HG03342 (cell line): ENCODE results near the gene MAP7D3.
A peak's percentile ranks its signal among the peaks of the same experiment; 100 is the strongest.
"Not testable (repeated sequence)": the region's sequence is repeated elsewhere in the genome, so short reads cannot be mapped to it uniquely, and the experiment has no call there.

Source experiments
- ATAC-seq: cut with Tn5 transposase; IDR thresholded peaks from one replicate; pipeline ENCODE4 v1.9.1; 2021; ENCODE audit warnings: mild to moderate bottlenecking, moderate library complexity; ENCODE audit not compliant: unreplicated experiment

The MAP7D3 gene

DNA sequence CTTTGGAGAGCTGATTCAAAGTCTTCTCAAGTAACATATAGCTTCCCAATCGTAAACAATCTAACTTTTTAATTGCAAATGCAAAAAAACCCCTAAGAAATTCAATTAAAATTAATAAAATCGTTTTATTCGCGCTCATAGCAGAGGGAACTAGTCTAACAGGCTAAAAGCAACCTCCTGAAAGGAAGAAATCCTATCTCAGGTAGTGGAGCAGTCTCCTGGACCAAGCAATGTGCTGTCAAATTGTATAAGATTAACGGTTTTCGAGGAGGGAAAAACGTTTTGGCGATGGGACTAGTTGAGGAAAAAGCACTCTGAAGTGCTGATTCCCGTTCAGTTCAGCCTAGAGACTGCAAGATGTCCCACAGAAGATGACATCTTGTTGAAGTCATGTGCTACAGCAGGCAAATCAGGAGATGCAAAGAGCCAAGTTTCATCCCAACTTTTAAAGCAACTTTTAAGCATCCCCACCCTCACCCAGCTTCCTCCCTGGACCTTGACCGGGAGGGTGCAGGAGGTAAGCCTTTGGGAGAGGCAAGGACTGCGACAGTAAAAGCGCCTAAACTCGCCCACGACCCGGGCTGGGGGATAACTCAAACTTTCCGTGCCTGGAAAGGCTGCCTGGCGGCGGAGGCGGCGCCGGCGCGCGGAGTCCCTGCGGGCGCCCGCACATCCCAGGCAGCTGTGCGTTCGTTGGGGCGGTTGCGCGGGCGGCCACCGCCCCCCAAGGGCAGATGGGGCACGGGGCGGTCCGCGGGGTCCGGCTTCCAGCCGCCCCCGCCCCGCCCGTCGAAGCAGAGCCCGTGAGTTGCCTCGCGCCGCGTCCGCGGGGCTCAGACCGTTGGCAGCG is 784 bp downstream of the MAP7D3 start:
- ATAC-seq = peak; percentile 25

- no peak for ATAC-seq
These were observed 5.0 kb downstream of the MAP7D3 start for GRCh38 chrX:136246201-136246600.

DNA sequence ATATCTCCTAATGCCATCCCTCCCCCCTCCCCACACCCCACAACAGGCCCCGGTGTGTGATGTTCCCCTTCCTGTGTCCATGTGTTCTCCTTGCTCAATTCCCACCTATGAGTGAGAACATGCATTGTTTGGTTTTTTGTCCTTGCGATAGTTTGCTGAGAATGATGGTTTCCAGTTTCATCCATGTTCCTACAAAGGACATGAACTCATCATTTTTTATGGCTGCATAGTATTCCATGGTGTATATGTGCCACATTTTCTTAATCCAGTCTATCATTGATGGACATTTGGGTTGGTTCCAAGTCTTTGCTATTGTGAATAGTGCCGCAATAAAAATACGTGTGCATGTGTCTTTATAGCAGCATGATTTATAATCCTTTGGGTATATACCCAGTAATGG is 13.4 kb downstream of the MAP7D3 start:
- ATAC-seq = not testable (repeated sequence)

DNA sequence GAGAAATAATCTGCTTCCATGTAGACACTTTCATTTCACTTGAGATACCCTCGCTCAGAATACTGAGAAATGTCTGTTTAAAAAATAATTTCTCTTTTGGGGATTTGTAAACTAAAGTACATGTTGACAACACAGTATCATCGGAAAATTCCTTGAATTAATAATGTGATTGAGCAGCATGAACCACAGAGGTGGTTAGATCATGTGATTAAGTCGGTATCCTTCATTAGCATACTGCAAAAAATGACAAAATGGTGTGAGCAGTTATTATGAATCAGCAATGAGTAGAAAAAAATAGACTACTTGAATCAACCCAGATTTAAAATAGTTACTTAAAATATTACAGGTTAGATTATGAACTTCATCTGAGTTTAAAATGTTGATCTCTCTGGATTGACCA is 14.1 kb downstream of the MAP7D3 start:
- ATAC-seq = no peak

GRCh38 chrX:136228839-136229207 is 22.4 kb downstream of the MAP7D3 start:
- ATAC-seq = peak; percentile 65

DNA sequence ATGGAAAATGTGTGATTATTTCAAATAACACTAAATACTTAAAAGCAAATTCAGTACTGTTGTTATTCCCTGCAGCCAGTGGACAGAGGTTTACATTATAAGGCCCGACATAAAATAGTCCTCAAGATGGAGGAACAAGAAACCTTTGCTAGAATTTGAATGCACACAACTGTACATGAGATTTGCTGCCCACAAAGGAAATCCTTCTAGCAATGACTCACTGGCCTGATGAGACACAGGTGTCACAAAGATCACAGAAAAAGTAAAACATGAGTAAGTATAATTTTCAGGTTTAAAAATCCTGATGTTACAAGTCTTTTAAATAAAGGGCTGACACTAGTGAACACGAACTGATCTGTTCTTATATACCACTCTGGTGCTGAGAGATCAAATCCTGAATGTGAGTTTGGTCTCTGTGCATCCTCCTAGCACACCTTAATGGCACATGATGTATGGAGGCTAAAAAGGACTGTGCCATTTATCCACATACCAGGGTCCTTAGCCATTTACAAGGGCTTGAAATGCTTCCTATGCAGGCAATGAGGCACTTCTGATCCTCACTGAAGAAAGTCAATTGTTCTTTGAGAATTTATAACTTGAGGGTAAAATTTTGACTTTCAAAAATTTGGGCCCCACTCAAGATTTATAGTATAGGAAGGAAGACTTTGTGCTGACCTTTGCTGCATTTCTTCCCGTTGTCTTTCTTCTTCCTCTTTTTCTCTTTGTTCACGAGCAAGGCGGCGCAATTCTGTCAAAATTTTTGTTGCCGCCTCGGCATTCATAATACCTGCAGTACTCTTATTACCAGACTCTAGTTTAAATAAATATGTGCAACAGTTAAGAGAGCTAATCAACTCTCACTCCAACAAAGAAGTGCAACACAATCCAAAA is 23.0 kb downstream of the MAP7D3 start:
- ATAC-seq = peak; percentile 10

- ATAC-seq = no peak
These were observed 24.1 kb downstream of the MAP7D3 start for GRCh38 chrX:136227074-136227473.

GRCh38 chrX:136221851-136222513 is 29.2 kb downstream of the MAP7D3 start:
- ATAC-seq = no peak

- no peak for ATAC-seq
These were observed 30.2 kb downstream of the MAP7D3 start for GRCh38 chrX:136220951-136221350.

- no peak for ATAC-seq
These were observed 30.7 kb downstream of the MAP7D3 start for GRCh38 chrX:136220540-136220939.

GRCh38 chrX:136219893-136220292 is 31.3 kb downstream of the MAP7D3 start:
- no peak for ATAC-seq

DNA sequence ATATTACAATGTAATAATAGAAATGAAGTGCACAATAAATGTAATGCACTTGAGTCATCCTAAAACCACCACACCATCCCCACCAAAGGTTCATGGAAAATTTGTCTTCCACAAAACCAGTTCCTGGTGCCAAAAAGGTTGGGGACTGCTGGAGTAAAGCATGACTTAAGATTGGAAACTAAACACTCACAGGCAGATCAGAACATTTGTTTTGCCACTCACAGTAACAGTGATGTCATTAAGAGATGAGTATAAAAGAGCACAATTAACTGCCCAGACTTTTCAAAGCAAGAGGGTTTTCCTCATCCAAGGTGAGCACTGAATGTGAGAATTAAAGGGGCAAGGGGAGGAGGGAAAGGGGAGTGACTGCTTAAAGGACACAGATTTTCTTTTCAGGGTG is 35.6 kb downstream of the MAP7D3 start:
- ATAC-seq = no peak

GRCh38 chrX:136214551-136214950 is 36.6 kb downstream of the MAP7D3 start:
- no peak for ATAC-seq

GRCh38 chrX:136212557-136213111 is 38.6 kb downstream of the MAP7D3 start:
- no peak for ATAC-seq

DNA sequence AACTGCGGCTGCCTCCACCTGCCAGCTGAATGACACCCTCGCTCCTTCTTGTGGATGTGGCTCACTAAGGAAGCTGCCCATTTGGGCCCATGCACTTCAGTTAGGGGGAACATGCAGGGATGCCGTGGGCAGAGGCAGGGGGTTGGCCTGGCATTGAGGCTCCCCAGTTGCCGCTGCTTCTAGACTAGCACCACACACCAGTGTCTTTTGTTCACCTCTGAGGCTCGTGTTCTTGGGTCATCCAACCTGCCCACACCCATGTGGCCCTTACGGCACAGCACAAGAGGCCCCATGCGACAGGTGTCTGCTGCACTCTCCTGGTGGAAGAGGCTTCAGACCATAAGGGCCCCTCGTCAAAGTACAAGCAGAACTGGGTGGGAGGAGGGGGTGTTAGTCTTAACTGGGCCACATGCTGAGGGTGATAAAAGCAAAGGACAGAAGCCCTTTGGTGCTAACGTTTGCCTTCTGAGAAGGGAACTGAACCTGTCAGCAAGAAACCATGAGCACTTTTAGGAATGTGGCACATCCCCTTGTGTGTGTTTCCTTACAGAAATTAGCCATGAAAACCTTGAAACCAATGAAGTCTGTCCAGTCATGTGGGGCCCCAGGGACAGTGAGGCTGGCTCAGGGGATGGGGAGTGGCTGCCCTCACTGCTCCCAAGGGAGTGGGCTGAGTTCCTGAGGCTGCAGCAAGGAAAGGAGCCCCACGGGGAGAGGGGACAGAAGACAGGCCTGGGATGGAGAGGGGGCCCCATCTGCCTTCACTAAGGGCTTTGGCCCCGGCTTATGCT is 39.2 kb downstream of the MAP7D3 start:
- no peak for ATAC-seq

GRCh38 chrX:136210806-136211205 is 40.4 kb downstream of the MAP7D3 start:
- no peak for ATAC-seq

DNA sequence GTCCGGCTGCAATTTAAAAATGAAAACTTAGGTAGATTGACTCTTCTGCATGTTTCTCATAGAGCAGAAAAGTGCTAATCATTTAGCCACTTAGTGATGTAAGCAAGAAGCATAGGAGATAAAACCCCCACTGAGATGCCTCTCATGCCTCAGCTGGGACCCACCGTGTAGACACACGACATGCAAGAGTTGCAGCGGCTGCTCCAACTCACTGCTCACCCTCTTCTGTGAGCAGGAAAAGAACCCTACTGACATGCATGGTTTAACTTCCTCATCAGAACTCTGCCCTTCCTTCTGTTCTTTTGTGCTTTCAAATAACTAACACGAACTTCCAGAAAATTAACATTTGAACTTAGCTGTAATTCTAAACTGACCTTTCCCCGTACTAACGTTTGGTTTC is 41.0 kb downstream of the MAP7D3 start:
- ATAC-seq = peak; percentile 64

GRCh38 chrX:136209751-136210150 is 41.4 kb downstream of the MAP7D3 start:
- ATAC-seq = no peak

- no peak for ATAC-seq
These were observed 42.0 kb downstream of the MAP7D3 start for GRCh38 chrX:136209016-136209738.

GRCh38 chrX:136207546-136207945 is 43.7 kb downstream of the MAP7D3 start:
- ATAC-seq = no peak
